GM19238 (cell line): ENCODE data around the gene SLC6A7.
A peak's percentile ranks its signal among the peaks of the same experiment; 100 is the strongest.
"Not testable (repeated sequence)": the region's sequence is repeated elsewhere in the genome, so short reads cannot be mapped to it uniquely, and the experiment has no call there.

Experiments used
- DNase-seq: peaks from one replicate; pipeline ENCODE4 v3.0.0; 2011; ENCODE audit warnings: low spot score; ENCODE audit not compliant: insufficient read length

Gene SLC6A7

DNA sequence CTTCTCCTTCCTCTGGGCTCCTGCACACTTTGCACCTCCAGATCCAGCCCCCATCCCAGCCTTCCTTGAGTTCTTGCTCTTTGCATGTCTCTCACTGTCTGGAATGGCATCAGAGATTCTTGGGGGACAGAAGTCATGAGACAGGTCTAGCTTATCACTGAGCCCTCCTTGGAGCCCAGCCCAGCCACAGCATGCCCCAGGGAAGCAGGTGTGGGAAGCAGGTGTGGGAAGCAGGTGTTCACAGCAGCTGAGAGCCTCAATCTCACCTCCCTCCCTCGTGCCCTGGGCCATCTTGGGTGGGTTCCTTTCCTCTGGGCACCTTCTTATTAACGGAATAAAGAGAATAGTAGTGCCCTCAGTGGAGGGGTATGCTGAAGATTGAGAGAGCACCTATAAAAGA lies 27.2 kb downstream of the SLC6A7 start:
- no peak for DNase-seq

DNA sequence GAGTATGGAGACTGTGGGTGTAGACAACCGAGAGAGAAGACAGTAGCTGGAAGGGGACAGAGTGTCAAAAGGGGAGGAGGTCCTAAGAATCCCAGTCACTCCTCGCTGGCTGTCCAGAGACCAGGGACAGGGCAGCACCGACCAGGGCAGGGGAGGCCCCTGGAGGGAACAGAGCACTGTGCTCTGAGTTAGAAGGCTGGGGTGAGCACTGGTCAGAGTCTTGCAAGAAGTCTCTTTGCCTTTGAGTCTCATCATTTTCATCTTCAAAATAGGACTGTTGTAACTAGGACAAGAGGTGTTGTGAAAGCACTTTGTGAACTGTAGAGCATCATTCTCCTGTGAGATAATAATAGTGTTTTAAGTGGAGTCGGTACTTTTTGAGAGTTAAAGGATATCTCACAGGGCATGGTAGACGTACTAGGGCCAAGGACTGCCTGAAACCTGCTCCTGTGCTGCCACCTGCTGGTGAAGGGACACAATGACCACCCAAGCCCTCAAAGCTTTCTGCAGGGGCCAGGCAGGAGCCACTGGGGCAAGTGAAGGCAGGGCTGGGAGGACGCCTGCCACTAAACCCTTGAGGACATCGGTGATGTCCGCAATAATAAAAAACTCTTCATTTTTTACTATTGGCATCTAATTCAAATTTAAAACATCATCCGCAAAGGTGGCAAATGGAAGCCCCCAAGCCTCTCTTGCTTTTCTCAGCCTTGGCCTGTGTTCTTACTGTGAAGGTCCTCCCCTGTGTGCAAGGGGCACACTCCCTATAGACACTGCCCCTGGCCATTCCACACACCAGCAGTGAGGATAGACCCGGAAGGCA lies 28.2 kb downstream of the SLC6A7 start:
- peak; percentile 84 for DNase-seq

- DNase-seq, result no peak
Observed at GRCh38 chr5:150218693-150219035, 28.8 kb downstream of the SLC6A7 start.

- DNase-seq, result no peak
Observed at GRCh38 chr5:150219142-150219541, 29.3 kb downstream of the SLC6A7 start.

DNA sequence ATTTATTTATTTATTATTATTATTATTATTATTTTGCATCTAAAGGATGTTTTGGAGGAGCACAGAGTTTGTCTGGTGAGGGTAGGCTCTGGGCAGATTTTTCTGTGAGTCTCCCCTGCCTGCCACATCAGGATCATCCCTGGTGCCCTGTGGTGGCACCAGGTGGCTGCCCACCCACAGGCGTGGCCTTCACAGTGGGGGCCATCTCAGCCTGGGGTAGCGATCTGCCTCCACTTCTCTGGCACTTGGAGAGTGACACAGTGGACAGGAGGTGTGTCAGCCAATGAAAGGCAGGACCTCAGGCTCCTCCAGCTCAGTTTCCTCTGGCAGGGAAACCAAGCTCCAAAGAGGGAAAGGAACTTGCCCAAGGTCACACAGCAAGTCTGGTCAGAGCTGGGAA lies 30.0 kb downstream of the SLC6A7 start:
- no peak for DNase-seq

- DNase-seq, result no peak
Observed at GRCh38 chr5:150221471-150221870, 31.6 kb downstream of the SLC6A7 start.

DNA sequence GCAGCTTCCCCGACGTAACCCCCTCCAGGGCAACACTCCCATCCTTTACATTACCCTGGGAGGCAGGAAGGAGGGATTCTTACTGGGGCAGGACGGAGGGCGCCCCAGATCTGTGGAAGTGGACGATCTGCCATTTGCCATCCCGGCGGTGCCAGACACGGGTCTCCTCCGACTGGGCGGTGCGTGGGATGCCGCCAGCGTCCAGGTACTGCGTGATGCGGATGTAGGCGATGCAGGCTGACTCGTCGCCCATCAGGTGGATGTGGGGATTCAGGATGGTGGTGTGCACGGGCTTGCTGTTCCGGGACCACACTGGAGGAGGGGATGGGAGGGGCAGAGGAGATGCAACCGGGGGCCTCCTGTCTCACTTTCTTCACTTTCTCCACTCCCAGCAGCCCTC lies 33.0 kb downstream of the SLC6A7 start:
- DNase-seq, result no peak

GRCh38 chr5:150223474-150223873 lies 33.6 kb downstream of the SLC6A7 start:
- no peak for DNase-seq

GRCh38 chr5:150224483-150225027 lies 34.7 kb downstream of the SLC6A7 start:
- DNase-seq, result no peak

GRCh38 chr5:150227036-150227435 lies 37.2 kb downstream of the SLC6A7 start:
- DNase-seq, result no peak

DNA sequence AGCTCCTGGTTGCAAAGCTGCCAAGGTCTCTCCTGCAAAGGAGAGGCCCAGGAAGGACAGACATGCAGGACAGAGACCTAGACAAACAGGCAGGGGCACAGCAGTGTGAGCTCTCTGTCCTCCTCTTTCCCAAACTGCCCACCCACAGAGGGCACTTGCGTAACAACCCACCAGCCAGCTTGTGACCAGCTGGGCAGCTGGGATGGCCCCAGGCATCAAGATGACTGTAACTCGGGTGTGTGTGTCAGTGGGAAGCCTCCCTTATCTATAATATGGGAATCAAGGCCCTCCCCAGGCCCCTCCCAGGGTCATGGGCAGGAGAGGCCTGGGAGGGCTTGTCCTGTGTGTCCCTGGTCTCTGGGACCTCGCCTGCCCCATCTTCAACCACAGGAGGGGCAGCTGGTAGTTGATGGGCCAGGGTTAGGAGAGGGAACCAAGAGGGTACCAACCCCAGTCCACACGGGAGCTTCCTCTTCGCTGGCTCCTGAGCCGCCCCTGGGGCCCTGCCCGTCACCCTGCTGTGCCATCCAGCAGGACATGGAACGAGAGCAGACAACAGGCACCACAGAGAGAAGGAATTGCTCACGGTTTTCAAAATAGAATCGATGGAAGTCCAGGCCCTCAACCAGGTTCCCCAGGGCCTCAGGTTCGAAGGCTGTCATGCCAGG lies 37.9 kb downstream of the SLC6A7 start:
- DNase-seq, result no peak

- DNase-seq, result no peak
Observed at GRCh38 chr5:150229571-150229970, 39.7 kb downstream of the SLC6A7 start.

- no peak for DNase-seq
Observed at GRCh38 chr5:150230842-150231241, 41.0 kb downstream of the SLC6A7 start.

- not testable (repeated sequence) for DNase-seq
Observed at GRCh38 chr5:150233706-150234105, 43.8 kb downstream of the SLC6A7 start.

DNA sequence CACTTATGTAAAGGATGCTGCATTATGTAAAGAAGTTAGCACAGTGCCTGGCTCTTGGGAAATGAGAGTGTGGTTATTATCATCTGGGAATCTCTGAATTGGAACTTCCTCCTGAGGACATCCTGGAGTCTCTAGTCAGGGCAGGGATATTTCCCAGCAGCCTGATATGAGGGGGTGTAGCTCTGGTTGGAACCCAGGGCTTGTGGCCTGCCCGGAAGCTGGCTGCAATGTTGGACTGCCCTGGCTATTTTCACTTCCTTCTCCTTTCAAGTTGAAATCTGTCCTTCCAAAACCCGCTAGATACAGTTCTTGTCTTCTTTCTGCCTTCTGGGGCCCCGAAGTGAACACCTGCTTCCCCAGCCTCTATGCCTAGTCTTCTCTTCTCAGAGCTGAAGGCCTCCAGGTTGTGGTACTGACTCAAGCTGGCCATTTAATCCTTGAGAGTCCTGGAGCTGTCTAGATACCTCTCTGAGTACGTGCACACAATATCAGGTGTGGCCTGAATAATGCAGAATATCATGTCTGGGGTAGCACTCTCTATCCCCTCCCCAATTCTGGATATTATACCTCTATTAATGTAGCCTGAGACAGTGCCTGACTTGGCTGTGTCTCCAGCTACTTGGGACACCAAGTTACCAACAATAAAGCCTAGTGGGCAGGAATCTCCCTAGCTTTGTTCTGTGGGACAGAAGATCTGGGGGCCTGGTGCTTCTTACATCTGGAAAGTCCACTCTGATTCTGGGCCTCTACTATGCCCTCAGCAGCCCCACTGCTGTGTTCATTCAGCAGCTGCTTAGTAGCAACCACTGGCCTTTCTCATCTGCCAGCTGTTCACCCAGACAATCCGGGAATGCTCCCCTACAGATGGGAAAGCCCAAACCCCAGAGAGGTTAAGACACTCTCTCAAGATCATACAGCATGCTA lies 45.0 kb downstream of the SLC6A7 start:
- DNase-seq, result no peak

- no peak for DNase-seq
Observed at GRCh38 chr5:150235500-150235854, 45.6 kb downstream of the SLC6A7 start.

DNA sequence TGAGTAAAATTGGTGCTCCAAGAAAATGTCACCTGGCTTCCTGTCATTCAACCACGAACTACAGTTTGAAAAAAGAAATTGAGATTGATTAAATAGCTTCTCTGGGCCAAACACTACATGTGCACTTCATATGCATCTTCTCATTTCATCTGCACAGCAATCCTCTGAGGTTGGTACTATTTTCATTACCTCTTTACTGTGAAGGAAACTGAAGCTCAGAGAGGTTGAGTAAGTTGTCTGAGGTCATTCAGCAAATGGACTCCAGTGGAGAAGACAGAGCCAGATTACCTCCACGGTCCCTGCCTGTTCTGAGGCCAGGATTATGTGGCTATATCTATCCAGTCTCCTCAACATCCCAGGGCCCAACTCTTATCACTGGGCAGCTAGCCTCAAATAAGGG lies 46.5 kb downstream of the SLC6A7 start:
- DNase-seq, result no peak

DNA sequence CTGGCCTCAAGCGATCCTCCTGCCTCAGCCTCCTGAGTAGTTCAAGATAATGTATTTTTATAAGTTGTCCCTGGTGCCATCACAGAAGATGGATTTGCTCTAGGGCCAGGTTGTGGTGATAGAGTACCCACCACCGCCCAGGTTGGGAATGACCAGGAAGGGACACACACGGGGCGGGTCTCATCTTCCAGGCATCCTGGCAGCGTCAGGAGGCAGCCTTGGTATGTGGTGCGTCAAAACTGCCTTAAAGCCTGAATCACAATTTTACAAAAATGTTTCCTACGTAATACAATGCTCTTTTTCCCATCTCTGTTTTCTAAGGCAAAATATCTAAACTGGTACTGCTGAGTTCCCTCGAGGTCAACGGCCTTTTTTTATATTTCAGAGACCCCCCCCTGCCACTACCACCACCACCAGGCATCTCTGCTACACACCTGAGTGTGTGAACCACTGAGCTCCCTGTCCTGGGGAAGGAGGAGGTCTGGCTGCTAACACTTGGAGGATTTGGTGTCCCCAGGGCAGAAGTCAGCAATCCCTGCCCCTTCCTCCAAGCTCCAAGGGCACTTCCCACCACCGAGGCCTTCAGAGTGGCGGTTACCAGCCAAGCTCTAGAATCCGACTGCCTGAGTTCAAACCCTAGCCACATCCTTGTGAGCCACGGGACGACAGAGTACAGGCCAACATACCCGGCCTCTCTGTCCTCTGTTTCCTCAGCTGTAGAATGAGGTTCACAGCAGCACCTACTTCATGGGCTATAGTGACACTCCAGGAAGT lies 47.3 kb downstream of the SLC6A7 start:
- DNase-seq, result no peak

- DNase-seq, result no peak
Observed at GRCh38 chr5:150238646-150239045, 48.8 kb downstream of the SLC6A7 start.

DNA sequence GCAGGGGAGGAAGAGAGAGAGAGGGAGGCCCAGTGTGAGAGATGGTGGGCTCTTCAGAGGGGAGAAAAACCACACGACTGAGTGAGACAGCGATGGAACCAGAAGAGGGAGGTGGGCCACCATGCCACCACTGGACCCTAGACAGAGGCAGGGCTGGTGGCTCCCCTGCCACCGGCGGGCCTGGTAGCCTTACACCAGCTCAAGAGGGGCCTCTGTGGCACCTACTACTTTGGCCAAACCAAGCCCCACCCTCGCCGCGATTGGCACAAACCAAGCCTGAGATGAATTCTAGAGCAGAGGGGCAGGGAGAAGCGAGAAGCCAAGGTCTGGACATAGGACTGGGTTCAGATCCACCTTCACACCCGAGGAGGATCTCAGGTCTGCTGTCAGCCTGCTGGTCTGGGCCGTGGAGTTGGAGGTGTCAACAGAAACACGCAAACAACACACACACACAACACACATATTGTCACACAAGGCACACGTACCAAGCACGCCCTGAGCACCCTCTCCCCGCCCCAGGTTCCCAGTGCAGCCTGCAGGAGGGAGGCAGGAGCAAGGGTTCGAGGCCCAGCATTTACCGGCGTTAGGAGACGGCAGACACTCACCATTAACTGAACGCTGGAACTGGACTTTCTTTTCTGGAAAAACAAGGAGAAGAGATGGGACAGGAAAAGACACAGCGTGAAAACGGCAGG lies 49.4 kb downstream of the SLC6A7 start:
- no peak for DNase-seq

DNA sequence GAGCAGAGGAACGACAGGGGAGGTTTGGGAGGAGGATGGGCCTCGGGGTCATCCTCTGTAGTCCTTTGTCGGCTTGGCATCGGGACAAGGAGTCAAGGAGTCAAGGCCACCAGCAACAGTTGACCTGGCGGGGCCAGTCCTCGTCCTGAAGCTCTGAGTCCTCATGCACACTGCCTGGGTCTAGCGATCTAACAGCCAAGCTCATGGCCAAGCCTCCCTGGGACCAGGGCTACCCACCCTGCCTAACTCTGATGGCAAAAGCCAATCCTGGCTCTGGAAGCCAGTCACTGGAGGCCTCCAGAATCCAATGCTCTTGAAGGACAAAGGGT lies 49.9 kb downstream of the SLC6A7 start:
- no peak for DNase-seq
